NB4 (cell line): ENCODE data around the gene MEI1.

Experiments used
- MYC ChIP-seq: IDR thresholded peaks from 2 replicates; pipeline ENCODE4 v1.6.1; 2011; ENCODE audit warnings: low read depth, low read length
- POLR2A ChIP-seq: IDR thresholded peaks from 2 replicates; pipeline ENCODE4 v1.6.1; 2011; ENCODE audit warnings: mild to moderate bottlenecking; ENCODE audit not compliant: insufficient read length; ENCODE audit errors: extremely low read depth
- TF ChIP-seq, protein P1 (sequence below): IDR thresholded peaks from one replicate; pipeline ENCODE4 v1.5.1; 2012; ENCODE audit warnings: low read depth, low read length

DNA sequence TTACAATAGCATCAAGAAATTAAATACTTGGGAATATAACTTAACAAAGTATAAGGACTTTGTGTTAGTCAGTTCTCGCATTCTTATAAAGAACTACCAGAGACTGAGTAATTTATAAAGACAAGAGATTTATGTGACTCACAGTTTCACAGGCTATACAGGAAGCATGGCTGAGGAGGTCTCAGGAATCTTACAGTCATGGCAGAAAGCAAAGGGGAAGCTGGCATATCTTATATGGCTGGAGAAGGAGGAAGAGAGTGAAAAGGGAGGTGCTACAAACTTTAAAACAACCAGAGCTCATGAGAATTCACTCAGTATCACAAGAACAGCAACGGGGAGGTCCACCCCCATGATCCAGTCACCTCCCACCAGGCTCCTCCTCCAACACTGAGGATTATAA, 69.1 kb downstream of the MEI1 start:
- TF ChIP-seq, protein P1, sequence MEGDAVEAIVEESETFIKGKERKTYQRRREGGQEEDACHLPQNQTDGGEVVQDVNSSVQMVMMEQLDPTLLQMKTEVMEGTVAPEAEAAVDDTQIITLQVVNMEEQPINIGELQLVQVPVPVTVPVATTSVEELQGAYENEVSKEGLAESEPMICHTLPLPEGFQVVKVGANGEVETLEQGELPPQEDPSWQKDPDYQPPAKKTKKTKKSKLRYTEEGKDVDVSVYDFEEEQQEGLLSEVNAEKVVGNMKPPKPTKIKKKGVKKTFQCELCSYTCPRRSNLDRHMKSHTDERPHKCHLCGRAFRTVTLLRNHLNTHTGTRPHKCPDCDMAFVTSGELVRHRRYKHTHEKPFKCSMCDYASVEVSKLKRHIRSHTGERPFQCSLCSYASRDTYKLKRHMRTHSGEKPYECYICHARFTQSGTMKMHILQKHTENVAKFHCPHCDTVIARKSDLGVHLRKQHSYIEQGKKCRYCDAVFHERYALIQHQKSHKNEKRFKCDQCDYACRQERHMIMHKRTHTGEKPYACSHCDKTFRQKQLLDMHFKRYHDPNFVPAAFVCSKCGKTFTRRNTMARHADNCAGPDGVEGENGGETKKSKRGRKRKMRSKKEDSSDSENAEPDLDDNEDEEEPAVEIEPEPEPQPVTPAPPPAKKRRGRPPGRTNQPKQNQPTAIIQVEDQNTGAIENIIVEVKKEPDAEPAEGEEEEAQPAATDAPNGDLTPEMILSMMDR = no peak
- no peak for TF ChIP-seq POLR2A
- TF ChIP-seq MYC = no peak
